DLD1 (cell line): ENCODE results near the gene PTPN20.

ENCODE experiments used
- in situ Hi-C: cut with HindIII; loops from 2 replicates; pipeline ENCODE4 v1.10.0; 2017; ENCODE audit warnings: low sequenced_read_pairs

PTPN20 gene

GRCh38 chr10:47043928-47044538 lies 132.8 kb downstream of the PTPN20 start:
- in situ Hi-C loops, result loop anchor here (25.0 kb wide), 3 partner anchors 193 to 507 kb away; partner anchors contain the start of genes GDF10 and GDF2

- in situ Hi-C loops, result loop anchor here (25.0 kb wide), 3 partner anchors 193 to 507 kb away; partner anchors contain the start of genes GDF10 and GDF2
Observed at GRCh38 chr10:47044741-47045140, 133.5 kb downstream of the PTPN20 start.

GRCh38 chr10:47045331-47045861 lies 134.2 kb downstream of the PTPN20 start:
- in situ Hi-C loops, result loop anchor here (25.0 kb wide), 3 partner anchors 192 to 508 kb away; partner anchors contain the start of genes GDF10 and GDF2

GRCh38 chr10:47046321-47047126 lies 135.3 kb downstream of the PTPN20 start:
- in situ Hi-C loops, result loop anchor here (25.0 kb wide), 3 partner anchors 191 to 509 kb away; partner anchors contain the start of genes GDF10 and GDF2

GRCh38 chr10:47047127-47047504 lies 135.9 kb downstream of the PTPN20 start:
- in situ Hi-C loops, result loop anchor here (25.0 kb wide), 3 partner anchors 190 to 510 kb away; partner anchors contain the start of genes GDF10 and GDF2

GRCh38 chr10:47047577-47048525 lies 136.6 kb downstream of the PTPN20 start:
- in situ Hi-C loops, result loop anchor here (25.0 kb wide), 3 partner anchors 189 to 511 kb away; partner anchors contain the start of genes GDF10 and GDF2

- in situ Hi-C loops, result loop anchor here (25.0 kb wide), 3 partner anchors 189 to 511 kb away; partner anchors contain the start of genes GDF10 and GDF2
Observed at GRCh38 chr10:47048526-47048905, 137.3 kb downstream of the PTPN20 start.

DNA sequence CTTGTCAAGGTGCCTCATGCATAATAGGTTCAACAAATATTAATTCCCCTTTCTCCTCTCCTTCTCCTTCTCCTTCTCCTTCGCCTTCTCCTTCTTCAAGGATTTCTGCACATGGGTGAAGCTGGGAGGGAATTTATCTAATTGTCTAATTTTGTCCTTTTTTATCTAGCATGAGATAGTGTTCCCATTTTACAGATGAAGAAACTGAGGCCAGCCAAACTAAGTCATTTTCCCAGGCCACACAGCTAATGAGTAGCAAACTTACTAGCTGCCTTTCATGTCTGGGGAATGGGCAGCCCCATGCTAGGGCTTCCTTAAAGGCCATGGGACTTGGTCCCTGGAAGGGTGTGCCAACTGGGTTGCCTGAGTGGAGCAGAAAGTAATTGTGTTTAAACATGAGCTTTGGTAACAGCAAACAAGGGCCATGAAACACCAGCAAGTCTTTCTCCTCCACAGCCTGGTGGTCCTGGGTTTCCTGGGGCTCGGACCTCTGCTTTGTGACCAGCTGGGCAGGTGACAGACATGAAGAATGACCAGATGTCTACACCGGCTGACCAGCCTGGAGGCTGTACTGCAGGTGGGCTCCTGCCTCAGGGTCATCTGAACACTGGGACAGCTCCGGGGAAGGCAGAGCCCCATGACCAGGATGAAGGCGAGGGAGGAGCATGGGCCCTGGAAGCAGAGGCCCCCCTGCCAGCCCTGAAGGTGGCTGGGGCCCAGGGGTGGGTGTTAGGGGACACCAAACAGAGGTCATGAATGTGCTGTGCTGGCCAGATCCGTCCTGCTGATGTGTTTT lies 138.0 kb downstream of the PTPN20 start:
- in situ Hi-C loops, result loop anchor here (25.0 kb wide), 3 partner anchors 188 to 512 kb away; partner anchors contain the start of genes GDF10 and GDF2

- in situ Hi-C loops, result loop anchor here (25.0 kb wide), 3 partner anchors 187 to 513 kb away; partner anchors contain the start of genes GDF10 and GDF2
Observed at GRCh38 chr10:47049906-47050305, 138.7 kb downstream of the PTPN20 start.

- in situ Hi-C loops, result no loop called here
Observed at GRCh38 chr10:47050618-47051455, 139.6 kb downstream of the PTPN20 start.

DNA sequence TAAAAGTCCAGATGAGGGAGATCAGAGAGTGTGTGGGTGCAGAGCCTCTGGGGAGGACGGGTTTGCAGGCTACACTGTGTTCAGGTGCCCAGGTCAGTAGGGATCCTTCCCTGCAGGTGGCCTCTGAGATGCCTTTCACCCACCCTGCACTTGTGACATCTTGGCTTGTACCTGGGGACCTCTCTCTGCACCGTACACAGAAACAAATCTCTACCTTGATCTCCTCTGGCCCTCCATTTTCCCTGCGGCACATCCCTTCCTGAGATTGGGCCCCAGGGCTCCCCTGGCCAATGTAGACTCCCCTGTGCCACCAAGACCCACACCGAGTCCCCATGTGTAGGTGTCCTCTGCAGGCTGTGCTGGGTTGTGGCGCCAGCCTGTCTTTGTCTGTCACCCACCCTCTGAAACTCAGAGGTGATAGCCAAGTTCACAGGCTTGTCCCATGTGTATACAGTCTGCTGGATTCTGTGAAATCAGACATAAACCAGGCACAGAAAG lies 140.6 kb downstream of the PTPN20 start:
- in situ Hi-C loops, result no loop called here
